HG03521 (cell line): ENCODE results near the gene DOK6.

Experiments used
- ATAC-seq: cut with Tn5 transposase; IDR thresholded peaks from one replicate; pipeline ENCODE4 v1.9.1; 2021; ENCODE audit warnings: mild to moderate bottlenecking, moderate library complexity; ENCODE audit not compliant: unreplicated experiment

The DOK6 gene

DNA sequence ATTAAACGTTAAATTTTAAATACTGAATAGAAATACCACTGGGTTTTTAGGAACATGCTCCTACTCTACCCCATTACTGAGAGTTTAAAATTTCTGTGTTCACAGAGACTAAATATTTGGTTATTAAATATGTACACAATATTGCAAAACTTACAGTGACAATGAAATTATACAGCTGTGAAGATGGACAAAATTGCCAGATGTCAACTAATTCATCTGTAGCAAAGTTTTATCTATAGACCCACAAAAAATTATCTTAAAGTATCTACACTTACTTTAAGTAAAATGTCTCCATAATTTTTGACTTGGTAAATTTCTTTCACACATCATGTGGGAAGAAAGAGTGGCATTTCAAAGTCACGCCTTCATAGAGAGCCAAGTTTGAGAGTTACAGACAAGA is 333.8 kb downstream of the DOK6 start:
- ATAC-seq, result no peak

DNA sequence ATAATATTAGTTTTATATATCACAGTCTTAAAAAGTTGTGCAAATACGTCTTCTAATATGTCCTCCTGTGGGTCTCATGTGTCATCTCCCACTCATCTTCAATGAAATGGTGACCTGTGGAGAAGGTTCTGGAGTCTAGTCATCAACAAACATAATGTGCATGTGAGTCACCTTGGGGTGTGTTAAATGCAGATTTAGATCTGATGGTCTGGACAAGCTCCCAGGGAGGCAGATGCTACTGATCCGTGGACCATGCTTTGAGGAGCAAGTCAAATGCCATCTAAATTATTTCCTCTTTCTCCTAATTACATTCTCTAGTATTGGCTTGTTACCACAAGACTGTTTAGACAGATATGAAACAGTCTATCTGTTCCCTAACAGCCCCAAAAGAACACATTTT is 336.0 kb downstream of the DOK6 start:
- ATAC-seq, result no peak

DNA sequence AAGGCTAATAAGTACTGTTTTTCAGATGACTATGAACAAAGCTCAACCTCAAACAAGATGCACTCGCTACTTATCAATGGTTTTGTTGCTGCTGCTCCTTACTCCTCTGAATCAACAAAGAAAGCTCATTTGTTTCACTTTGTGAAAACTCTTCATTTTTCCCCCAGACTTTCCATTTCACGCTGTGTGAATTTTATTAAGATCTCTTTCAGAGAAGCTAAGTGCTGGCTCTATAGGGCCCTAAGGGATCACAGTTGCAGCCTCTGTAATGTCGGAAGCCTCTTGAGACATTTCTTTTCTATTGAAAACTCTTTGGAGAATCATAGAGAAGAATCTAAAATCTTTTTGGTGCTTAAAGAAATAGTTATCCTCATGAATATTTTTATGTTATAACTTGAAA is 337.2 kb downstream of the DOK6 start:
- no peak for ATAC-seq

DNA sequence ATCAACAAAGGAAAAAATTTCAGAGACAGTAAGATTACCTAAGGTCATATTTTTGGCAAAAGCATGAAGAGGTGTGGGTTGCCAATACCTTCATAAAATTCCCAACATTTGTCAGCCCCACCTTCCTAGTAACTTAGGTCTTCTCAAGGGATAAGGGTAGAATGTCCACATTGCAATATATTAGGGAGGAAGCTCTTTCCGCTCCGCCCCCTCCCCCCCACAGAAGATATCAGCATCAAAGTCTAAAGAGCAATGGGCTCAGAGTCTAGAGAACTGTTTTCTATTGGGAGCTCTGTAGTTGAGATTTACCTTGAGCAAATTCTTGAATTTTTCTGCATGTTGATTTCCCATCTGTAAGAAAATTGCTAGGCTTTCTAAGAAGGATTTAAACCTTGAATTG is 346.7 kb downstream of the DOK6 start:
- ATAC-seq, result no peak

DNA sequence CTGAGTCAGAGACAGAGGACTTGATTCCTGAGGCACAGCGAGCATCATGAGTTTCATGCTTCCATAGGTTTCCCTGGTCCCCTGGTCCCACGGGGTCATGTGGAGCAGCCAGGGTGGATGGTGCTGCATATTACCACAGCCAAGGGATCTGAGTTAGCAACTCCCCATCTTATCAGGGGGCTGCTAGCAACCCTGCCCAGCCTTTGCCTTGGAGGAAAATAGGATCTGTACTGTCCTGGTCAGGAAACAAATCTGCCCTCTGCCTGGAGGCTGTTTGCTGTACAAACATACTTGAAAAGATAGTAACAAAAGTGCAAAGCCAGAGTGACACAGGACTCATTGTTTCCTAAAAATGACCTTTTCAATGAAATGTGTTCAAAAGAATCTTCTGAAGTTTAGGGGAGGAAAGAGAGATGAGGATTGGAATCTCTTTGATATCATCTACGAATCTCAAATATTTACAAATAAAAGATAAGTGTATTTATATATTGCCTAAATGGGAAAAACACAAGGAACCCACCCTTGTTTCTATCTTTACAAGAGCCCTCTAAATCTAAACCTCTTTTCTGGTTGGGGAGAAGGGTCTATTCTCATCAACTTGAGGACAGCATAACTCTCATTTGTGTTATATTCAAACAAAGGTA is 352.2 kb downstream of the DOK6 start:
- ATAC-seq, result no peak

DNA sequence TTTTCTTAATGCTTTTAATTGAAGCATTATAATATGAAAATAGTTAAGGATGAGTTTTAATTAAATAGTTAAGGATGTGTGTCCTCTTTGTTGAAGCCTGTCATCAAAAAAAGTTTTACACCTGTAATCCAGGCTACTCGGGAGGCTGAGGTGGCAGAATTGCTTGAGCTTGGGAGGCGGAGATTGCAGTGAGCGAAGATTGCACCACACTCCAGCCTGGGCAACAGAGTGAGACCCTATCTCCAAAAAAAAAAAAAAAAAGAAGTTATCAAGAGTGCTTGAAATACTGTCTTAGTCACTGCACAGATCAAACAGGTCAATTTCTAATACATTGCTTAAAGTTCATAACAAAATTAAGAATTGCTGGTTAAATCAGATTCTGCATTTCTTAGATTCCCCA is 353.4 kb downstream of the DOK6 start:
- ATAC-seq, result no peak

DNA sequence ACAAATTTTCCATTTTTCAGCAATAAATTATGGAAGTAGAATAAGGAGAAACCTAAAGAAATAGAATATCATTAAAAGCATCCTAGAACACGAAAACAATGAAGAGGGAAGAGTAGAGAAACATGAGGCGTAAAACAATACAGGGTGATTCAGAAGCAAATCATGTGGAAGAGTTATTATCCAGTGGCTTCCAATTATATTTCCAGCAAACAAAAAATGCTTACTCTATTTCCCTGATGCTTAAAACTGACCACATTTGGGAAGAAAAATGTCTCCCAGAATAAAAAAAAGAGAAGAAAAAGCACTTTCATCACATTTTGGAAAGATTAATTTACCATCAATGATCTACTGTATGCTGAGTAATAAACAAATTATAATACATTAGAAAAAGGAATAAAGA is 354.4 kb downstream of the DOK6 start:
- no peak for ATAC-seq

DNA sequence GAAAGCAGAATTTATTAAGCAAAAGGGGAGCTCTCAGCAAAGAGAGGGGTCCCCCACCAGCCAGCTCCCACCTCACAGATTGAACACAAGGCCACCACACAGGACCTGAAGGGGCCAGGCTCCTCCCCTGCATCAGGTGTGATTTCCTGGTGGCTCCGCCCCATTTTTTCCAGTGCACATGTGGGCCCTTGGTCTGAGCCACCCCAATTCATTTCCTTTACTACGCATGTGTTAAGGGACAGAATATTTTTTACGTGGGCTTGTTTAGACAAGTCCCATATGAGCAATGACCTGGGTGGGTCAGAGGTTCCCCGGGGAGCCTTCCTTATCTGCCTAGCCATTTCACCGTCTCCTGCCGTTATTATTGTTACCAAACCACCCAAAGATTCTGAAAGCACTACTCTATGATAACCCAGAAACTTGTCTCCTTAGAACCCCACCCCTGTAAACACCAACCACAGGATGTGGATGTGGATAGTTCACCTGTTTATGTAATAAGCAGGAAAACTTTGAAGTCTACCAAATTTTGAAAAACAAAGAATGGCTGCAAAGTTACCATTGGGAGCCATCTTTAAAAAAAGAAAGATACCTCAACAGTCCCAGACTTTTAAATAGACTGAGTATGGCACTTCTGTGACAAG is 355.3 kb downstream of the DOK6 start:
- no peak for ATAC-seq

DNA sequence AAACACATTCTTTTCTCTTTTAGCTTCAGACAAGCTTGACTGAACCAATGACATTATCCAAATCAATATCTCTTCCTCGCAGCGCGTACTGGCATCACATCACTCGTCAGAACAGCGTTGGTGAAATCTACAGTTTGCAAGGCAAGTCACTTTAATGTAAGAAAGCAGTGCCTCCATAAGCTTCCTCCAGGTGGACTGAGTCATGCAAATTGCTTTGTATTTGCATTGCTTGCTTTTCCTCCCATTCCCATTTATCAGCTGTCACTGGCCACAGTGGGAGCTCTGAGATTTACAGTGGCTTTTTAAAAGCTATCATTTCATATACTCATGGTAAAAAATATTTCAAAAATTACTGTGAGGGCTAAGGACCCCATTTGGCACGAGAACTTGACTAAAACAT is 357.0 kb downstream of the DOK6 start:
- no peak for ATAC-seq

DNA sequence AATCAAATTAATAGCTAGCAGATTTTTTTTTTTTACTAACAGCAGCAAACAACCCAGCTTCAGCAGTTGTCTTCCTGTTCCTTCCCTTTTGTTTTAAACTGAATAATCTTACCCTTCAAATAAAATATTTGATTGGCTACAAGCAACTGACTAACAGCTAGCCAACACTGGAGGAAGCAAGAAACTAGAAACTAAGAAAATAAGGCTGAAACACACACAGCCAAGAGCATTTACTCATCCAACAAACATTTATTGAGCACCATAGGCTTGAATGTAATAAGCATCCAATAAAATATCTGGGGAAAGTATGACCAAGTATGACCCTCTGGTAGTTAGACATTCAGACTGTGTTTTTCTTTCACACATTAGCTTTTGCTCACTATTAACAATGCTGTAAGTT is 357.8 kb downstream of the DOK6 start:
- no peak for ATAC-seq

DNA sequence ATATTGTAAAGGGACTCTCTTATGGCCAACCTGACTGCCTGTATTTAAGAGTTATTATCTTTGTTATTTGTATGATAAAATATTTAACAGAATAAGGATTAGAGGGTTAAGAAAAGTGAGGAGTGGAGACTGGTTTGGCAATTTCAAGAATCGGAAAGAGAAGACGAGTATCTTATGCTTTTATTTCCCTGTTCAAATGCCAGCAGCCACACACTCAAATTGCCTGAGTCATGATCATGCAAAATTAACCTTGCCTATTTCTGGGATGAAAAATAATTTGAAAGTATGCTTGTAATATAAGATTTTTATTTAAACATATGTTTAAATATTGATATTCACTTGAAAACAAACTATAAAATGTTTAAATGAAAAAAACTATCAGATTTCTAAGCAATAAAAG is 358.4 kb downstream of the DOK6 start:
- no peak for ATAC-seq

DNA sequence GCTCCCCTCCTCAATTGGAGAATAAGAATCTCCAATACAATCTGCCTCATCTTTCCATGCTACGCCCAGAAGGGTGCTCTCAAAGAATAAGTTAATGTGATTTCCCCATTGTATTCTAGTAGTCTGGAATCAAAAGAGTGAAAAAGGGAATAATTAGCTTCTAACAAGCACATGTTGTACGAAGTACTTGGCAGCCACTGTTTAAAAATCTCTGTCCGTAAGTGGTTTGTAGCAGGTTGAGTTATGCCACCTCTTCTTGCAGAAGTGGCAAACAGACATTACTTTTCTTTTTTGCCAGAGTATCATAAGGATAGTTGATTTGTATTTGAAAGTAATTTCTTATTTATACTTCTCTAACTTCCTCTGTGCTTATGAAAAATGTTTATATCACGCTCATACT is 362.3 kb downstream of the DOK6 start:
- no peak for ATAC-seq

DNA sequence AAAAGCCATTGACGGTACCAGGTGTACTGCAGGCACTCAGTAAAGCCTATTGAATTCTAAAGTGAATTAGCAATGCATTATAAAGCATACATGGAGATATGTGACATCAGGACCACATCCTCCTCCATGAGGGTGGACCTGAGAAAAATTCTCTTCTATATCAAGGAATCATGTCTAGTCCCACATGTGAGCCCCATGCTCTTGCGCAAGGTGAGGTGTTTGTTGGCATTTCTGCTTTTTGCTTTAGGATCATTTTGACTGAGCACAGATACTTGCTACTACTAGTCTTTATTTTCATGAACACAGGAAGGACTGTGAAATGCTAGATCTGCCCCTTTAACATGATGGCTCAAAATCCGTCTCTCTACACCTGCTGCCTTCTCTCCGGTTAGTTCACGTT is 363.1 kb downstream of the DOK6 start:
- no peak for ATAC-seq

DNA sequence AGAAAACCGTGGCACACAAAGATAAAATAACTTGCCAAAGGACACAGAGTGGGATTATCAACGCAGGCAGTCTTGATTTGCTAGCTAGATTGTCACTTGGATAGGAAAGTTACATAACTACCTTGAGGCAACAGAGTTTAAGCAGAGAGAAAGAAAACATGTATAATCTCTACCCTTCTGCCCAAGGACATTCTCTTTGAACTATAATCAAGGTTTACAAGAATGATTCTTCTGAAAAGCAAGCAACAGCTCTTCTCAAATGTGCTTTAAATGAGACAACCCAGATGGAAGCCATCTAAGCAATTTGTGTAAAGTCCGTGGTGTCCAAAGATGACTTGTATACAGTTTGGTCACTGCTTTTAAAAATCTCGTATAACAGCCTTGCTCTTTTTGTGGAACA is 369.6 kb downstream of the DOK6 start:
- no peak for ATAC-seq

DNA sequence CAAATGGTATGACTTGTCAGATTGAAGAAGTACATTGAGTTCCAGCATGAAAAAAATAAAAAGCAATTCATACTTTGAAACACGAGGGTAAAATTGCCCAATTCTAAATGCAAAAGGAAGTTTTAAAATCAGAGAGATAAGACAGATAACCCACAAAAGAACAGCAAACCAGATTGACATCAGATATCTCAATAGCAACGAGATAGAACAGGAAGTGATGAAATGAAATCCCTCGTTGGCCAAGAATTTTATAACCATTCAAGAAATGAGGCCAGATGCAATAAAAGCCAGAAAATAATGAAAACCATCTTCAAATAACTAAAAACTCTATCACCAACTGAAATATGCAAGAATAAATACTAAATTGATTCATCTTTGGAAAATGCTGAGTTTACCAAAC is 374.1 kb downstream of the DOK6 start:
- ATAC-seq, result no peak

DNA sequence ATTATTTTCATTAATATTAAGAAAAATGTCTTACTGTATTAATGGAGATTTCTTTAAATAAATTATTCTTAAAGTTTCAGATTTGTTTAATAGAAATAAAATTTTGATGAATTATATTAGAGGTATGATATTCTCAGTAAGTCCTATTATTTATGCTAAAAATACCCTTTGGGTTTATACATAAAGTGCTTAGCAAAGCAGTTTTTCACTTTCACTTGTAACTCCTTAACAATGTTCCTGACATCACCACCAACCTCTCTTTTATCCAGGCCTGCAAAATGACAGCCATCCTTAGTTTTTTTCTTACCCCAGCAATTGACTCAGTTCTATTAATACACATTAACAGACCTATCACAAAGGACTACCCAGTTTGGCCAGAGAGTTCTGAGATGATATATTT is 376.6 kb downstream of the DOK6 start:
- ATAC-seq, result no peak

DNA sequence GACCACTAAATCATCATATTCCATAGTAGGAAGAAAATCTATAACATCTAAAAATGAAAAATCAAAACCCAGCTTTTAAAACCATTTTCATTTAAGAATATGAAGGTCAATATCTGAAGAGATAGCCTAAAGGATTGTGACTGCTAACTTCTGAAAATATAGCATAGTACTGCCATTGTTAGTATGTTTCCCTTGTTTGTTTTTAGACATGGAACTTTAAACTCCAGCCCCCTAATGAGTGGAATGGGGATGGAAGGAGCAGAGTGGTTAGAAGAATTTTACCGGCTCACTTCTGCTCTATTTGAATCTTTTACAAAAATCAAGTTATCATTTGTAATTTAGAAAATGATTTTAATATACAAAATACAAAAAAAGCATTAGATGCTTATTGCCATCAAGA is 378.0 kb downstream of the DOK6 start:
- ATAC-seq, result no peak

DNA sequence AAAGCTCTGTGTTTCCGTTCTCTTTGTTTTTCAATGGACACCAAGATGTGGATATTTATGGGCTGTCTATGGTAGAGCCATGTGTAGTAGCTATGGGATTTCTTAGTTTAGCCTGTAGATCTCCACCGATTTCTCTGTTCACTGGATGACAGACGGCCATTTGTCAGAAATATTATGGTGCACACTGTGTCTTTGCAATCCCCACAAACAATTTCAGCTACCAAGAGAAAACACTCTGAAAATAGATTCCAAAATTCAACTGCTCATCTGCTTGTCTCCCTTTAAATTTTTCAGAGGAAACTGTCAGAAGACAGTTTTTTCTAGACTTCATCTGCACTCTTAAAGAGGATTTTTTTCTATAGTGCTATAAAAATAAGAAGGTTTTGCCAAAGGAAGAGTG is 380.2 kb downstream of the DOK6 start:
- no peak for ATAC-seq

DNA sequence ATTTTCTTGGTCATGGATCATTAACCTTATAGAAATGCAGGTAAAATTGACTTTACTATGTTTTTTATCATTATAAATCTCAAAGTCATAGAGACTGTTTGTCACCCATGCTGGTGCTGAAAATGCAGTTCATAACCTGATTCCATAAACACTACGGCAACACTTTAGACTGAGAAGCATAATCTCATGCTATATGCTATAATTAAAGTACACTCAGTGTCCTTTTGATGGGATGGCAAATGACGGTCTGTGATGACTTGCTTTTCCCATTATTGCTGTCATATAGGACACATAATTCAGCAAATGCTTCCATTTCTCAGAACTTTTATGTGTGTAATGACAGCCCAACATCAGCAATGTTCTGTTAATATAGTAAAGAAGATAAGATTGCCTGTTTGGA is 384.1 kb downstream of the DOK6 start:
- no peak for ATAC-seq

DNA sequence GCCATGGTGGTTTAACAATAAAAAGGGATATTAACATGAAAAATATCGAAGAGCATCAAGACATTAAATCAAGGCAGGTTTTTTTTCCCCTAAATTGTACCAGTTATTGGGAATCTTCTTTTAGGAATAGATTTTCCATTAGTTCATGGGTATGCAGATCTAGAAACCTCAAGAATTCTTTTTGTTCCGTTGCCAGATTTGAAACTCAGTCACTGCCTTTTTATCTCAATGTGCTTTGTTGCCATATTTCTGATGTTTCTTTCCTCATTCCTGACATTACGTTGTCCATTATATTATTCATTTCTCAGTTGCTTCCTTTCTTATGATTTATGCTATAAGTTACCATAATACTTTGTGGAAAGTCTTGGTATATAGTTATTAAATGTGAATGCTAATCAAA is 384.8 kb downstream of the DOK6 start:
- ATAC-seq, result no peak

DNA sequence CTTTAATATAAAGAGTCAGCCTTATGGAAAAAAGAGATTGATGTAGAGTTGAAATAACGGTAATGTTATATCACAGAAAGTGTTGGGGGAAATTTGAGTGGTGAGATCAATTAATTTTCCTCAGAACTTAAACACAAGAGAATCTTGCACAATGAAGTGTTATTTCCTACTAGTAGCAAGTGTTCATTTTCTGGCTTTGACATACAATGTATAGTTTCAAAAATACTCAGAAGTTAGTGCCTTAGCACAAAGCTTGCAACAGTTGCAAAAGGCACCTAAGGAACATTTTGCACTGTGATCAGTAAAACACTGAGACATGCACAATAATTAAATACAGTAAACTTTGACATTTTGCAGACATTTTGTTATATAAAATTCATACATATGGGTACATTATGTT is 385.7 kb downstream of the DOK6 start:
- no peak for ATAC-seq

DNA sequence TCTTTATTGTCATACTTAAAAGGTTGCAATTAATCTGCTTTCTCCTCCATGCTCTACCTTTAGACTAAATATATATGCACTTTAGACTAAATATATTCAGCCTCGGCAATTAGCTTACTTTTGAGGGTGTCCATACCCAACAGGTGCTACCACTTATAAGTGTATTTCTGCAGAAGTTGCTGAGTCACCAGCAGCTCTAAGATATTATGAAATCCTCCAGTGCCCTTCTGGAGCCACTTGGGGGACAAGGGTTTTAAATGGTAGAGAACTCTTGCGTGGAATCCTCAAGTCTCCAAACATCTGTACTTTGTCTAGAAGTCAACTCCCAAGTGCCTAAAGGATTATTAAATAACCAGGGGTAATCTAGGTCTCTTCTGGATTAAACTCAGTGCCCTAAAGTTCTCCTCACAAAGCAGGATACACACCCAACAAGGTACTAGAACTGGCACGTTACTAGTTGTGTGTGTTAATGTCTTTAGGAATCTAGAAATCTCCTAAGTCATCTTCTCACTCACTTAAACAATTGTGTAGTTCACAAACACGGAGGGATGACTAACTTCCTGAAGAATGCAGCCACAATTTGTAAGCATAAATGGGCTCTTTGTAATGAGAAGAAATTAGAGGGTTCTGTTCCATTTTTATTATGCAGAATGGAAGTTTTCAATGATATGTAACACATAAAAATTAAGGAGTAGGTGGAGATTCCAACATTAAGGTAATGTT is 387.3 kb downstream of the DOK6 start:
- ATAC-seq, result no peak

DNA sequence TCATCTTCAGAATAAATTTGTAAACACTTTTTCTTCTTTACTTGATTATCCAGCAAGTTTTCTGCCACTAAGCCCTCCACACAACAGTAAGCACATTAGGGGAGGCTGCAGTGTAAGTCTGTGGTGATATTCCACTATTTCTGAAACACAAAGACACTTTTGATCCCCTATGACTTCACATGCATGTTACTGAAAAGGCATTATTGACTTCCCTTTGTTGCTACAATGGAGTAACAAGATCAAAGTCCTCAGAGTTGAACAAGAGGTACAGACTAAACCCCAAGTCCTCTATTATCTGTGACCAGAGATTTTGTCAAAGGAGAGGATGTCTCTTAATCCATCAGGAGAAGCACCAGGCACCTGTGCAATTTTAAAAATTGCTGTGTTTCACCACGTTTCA is 389.1 kb downstream of the DOK6 start:
- no peak for ATAC-seq
